Dendritic cell treated with granulocyte-macrophage colony-stimulating factor and Interleukin-4, amounts not matched to agents 40 ng/mL and 50 ng/mL, for 4 days (primary cell): ENCODE measurements around the gene UGCG.
"Not testable (repeated sequence)": the region's sequence is repeated elsewhere in the genome, so short reads cannot be mapped to it uniquely, and the experiment has no call there.

Experiments used
- H3K27ac Mint-ChIP-seq: one replicate; pipeline ENCODE4 v1.8.0; 2022; ENCODE audit warnings: mild to moderate bottlenecking, mixed read lengths
- H3K27me3 Mint-ChIP-seq: one replicate; pipeline ENCODE4 v1.8.0; 2022; ENCODE audit warnings: mild to moderate bottlenecking, mixed read lengths
- H3K36me3 Mint-ChIP-seq: one replicate; pipeline ENCODE4 v1.8.0; 2022; ENCODE audit warnings: low read depth, mixed read lengths
- H3K4me1 Mint-ChIP-seq: one replicate; pipeline ENCODE4 v1.8.0; 2022; ENCODE audit warnings: low read depth, mixed read lengths
- H3K4me3 Mint-ChIP-seq: one replicate; pipeline ENCODE4 v1.8.0; 2022; ENCODE audit warnings: mild to moderate bottlenecking, moderate library complexity, mixed read lengths
- H3K9me3 Mint-ChIP-seq: one replicate; pipeline ENCODE4 v1.8.0; 2022; ENCODE audit warnings: mixed read lengths
- intact Hi-C: fragments of 100-400 bp; cut with micrococcal nuclease; formaldehyde crosslinking; loops from one replicate; pipeline ENCODE4 v1.15.0; 2022

The UGCG gene

DNA sequence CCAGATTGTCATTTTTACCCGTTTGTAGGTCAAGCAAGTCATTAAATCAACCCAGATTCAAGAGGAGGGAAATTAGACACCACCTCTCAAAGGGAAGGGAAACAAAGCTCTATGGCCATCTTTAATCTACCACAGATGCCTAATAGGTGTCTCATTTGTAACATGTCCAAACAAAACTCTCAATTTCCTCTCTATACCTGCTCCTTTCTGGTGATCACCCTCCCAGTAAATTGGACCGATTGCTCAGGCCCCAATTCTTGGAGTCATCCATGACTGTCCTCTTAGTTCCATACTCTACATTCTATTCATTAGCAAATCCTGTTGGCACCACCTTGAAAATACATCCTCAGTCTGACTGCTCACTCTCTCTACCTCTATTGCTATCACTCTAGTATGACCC, 22.1 kb upstream of the UGCG start:
- intact Hi-C loops = no loop called here
- no peaks in the 10 kb centered on the region for H3K9me3 Mint-ChIP-seq
- no peaks in the 10 kb centered on the region for H3K4me1 Mint-ChIP-seq
- no peak overlapping the region for H3K27ac Mint-ChIP-seq
- no peaks in the 10 kb centered on the region for H3K36me3 Mint-ChIP-seq
- no peak overlapping the region for H3K4me3 Mint-ChIP-seq
- peaks cover 11% of the 10 kb centered on the region for H3K27me3 Mint-ChIP-seq

DNA sequence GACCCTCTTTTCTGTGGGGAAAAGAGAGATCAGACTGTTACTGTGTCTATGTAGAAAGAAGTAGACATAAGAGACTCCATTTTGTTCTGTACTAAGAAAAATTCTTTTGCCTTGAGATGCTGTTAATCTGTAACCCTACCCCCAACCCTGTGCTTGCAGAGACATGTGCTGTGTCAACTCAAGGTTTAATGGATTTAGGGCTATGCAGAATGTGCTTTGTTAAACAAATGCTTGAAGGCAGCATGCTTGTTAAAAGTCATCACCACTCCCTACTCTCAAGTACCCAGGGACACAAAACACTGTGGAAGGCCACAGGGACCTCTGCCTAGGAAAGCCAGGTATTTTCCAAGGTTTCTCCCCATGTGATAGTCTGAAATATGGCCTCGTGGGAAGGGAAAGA, 21.3 kb upstream of the UGCG start:
- H3K27me3 Mint-ChIP-seq = peaks cover 15% of the 10 kb centered on the region
- H3K27ac Mint-ChIP-seq, H3K4me3 Mint-ChIP-seq, H3K9me3 Mint-ChIP-seq, intact Hi-C loops, H3K36me3 Mint-ChIP-seq, H3K4me1 Mint-ChIP-seq: not testable (repeated sequence)

DNA sequence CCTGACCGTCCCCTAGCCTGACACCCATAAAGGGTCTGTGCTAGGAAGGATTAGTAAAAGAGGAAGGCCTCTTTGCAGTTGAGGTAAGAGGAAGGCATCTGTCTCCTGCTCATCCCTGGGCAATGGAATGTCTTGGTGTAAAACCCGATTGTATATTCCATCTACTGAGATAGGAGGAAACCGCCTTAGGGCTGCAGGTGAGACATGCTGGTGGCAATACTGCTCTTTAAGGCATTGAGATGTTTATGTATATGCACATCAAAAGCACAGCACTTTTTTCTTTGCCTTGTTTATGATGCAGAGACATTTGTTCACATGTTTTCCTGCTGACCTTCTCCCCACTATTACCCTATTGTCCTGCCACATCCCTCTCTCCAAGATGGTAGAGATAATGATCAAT, 20.9 kb upstream of the UGCG start:
- H3K9me3 Mint-ChIP-seq, H3K4me3 Mint-ChIP-seq, intact Hi-C loops, H3K27ac Mint-ChIP-seq, H3K36me3 Mint-ChIP-seq, H3K4me1 Mint-ChIP-seq: not testable (repeated sequence)
- peaks cover 15% of the 10 kb centered on the region for H3K27me3 Mint-ChIP-seq

DNA sequence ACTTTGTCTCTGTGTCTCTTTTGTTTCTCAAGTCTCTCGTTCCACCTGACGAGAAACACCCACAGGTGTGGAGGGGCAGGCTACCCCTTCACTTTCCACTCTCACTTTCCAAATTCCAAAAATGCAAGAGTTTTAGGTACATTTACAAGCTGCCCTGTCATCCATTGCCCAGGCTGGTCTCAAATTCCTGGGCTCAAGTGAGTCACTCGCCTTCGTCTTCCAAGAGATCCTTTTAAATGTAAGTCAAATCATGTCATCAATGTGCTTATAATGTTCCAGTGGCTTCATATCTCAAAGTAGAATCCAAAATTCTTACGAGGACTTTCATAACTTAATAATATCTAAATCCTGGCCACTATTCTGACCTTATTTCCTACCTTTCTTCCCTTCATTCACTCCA, 20.4 kb upstream of the UGCG start:
- Mint-ChIP-seq H3K27ac (no peak overlapping the region), H3K27me3 (peaks cover 15% of the 10 kb centered on the region), H3K4me3 (no peak overlapping the region), H3K9me3 (no peaks in the 10 kb centered on the region), H3K4me1 (no peaks in the 10 kb centered on the region), H3K36me3 (no peaks in the 10 kb centered on the region)
- intact Hi-C loops = no loop called here

DNA sequence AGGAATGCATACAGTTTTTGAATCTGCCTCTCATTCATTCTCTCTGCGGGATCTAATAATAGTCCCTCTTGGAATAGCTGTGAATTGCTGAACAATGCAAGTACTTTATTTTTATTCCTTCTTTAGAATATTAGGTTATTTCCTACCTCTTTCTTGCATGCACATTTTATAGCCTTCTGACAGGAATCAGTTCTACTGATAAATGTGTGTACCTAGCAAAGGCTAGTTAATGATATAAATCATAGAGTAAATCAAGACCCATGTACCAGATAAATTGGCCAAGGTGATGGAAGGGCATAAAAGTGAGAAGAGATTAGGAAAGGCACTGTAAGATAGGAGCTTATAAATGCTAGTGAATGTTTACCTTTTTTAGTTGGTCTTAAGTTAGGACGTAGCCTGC, 19.2 kb upstream of the UGCG start:
- H3K4me1 Mint-ChIP-seq = no peaks in the 10 kb centered on the region
- intact Hi-C loops = no loop called here
- no peaks in the 10 kb centered on the region for H3K9me3 Mint-ChIP-seq
- H3K36me3 Mint-ChIP-seq = no peaks in the 10 kb centered on the region
- H3K27ac Mint-ChIP-seq = no peak overlapping the region
- no peak overlapping the region for H3K4me3 Mint-ChIP-seq
- peaks cover 16% of the 10 kb centered on the region for H3K27me3 Mint-ChIP-seq

DNA sequence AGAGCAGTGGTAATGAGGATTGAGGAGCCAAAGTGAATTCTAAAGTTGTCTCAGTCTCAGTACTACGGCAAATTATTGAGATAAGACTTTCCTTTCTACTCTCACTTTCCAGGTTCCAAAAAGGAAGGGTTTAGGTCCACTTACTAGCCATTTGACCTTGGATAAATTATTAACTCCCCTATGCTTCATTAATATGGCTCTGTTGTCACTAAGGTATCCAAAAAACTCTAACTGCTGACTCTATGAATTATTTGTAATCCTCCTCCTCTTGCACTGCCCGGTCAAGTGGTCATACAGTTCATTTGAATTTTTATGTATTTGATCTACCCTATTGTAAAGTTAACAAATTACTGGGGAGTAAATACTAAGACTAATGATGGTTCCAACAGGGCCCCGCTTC, 17.7 kb upstream of the UGCG start:
- intact Hi-C loops = no loop called here
- H3K9me3 Mint-ChIP-seq = no peaks in the 10 kb centered on the region
- H3K4me1 Mint-ChIP-seq = no peaks in the 10 kb centered on the region
- no peak overlapping the region for H3K4me3 Mint-ChIP-seq
- no peaks in the 10 kb centered on the region for H3K36me3 Mint-ChIP-seq
- H3K27me3 Mint-ChIP-seq = peaks cover 19% of the 10 kb centered on the region
- no peak overlapping the region for H3K27ac Mint-ChIP-seq

DNA sequence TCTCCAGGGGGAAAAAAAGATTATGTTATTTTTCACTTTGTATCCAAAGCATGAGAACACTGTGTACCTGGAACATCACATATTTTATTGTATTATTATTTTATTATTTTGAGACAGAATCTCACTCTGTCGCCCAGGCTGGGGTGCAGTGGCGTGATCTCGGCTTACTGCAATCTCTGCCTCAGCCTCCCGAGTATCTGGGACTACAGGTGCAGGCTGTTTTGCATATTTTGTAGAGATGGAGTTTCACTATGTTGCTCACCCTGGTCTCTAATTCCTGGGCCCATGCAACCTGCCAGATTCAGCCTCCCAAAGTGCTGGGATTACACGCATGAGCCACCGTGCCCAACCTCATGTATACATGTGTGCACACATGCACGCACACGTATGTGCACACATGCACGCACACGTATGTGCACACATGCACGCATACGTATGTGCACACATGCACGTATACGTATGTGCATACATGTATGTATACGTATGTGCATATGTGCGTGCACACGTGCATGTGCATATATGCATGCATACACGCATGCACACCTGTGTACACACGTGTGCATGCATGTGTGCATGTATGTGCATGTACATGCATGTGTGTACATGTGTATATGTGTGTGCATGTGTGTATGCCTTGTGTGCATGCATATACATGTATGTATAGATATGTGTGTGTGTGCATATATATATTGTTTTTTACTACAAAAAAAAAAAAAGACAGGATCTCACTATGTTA, 9.5 kb upstream of the UGCG start:
- intact Hi-C loops = no loop called here
- Mint-ChIP-seq H3K27ac (no peak overlapping the region), H3K27me3 (peaks cover 14% of the 10 kb centered on the region), H3K4me3 (no peak overlapping the region), H3K4me1 (no peaks in the 10 kb centered on the region), H3K9me3 (no peaks in the 10 kb centered on the region), H3K36me3 (no peaks in the 10 kb centered on the region)

DNA sequence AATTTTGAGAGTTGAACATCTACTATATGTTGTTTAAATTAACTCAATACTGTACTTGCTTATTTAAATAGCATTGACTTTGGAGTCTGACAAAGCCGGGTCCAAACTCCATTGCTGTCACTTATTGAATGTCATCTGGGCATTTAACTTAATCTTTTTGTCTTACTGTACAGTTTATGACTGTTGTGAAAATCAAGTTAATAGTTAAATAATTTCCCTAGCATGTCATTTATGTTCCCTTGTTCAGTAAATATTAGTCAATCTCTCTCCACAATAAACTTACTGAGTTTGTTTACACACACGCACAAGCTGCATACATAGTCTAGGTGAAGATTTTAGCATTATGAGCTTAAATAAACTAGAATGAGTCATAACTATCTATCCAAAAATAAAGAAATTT, 6.3 kb upstream of the UGCG start:
- no peak overlapping the region for H3K27ac Mint-ChIP-seq
- H3K9me3 Mint-ChIP-seq = no peaks in the 10 kb centered on the region
- no peaks in the 10 kb centered on the region for H3K36me3 Mint-ChIP-seq
- intact Hi-C loops = loop anchor here (5.0 kb wide), 1 partner anchor 138 kb away; no protein-coding TSS in a partner anchor
- peaks cover 9% of the 10 kb centered on the region for H3K27me3 Mint-ChIP-seq
- no peak overlapping the region for H3K4me3 Mint-ChIP-seq
- no peaks in the 10 kb centered on the region for H3K4me1 Mint-ChIP-seq

DNA sequence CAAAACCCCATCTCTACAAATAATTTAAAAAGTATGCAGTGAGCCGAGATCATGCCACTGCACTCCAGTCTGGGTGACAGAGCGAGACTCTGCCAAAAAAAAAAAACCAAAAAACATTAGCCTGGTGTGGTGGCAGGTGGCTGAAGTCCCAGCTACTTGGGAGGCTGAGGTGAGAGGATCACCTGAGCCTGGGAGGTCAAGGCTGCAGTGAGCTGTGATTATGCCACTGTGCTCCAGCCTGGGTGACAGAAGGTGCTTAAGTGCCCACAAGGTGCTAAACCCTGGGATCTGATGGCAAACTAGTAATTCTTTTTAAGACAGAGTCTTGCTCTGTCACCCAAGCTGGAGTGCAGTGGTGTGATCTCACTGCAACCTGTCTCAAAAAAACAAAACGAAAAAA, 5.7 kb upstream of the UGCG start:
- H3K4me1 Mint-ChIP-seq, H3K27ac Mint-ChIP-seq, H3K9me3 Mint-ChIP-seq, H3K36me3 Mint-ChIP-seq, H3K4me3 Mint-ChIP-seq: not testable (repeated sequence)
- intact Hi-C loops = loop anchor here (5.0 kb wide), 1 partner anchor 139 kb away; no protein-coding TSS in a partner anchor
- peaks cover 12% of the 10 kb centered on the region for H3K27me3 Mint-ChIP-seq

DNA sequence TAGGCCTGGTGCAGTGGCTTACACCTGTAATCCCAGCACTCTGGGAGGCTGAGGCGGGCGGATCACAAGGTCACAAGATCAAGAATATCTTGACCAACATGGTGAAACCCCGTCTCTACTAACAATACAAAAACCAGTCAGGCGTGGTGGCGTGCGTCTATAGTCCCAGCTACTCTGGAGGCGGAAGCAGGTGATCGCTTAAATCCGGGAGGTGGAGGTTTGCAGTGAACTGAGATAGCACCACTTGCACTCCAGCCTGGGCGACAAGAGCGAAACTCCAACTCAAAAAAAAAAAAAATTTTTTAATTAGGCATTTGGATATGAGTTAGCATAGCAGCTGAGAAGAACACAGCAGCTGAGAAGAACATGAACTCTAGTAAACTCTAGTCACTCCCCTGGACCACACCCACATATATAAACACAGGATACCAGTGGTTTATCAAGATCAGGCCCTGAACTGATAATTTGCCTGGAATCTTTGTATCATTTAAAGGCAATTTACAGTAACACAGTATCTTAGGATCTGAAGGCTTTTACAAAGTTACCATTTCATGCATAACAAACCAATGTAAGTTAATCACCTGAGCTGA, 4.6 kb upstream of the UGCG start:
- Mint-ChIP-seq H3K27me3 (peaks cover 8% of the 10 kb centered on the region), H3K9me3 (no peaks in the 10 kb centered on the region), H3K27ac (no peak overlapping the region), H3K4me1 (no peaks in the 10 kb centered on the region), H3K4me3 (no peak overlapping the region), H3K36me3 (no peaks in the 10 kb centered on the region)
- intact Hi-C loops = loop anchor here (5.0 kb wide), 1 partner anchor 140 kb away; no protein-coding TSS in a partner anchor

DNA sequence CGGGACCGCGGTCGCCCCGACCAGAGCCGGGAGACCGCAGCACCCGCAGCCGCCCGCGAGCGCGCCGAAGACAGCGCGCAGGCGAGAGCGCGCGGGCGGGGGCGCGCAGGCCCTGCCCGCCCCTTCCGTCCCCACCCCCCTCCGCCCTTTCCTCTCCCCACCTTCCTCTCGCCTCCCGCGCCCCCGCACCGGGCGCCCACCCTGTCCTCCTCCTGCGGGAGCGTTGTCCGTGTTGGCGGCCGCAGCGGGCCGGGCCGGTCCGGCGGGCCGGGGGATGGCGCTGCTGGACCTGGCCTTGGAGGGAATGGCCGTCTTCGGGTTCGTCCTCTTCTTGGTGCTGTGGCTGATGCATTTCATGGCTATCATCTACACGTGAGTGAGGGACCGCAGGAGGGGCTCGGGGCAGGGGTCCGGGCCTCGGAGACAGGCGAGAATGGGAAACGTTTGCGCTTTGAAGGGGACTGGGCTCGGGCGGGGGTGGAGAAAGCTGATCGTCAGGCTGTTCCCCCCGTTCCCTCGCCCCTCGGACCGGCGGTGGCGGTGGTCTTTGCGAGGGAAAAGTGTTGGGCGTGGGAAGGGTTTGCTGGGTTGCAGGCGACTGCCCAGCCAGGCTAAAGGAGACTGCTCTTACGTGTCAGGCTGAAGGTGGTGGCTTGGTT, 457 bp downstream of the UGCG start:
- no peaks in the 10 kb centered on the region for H3K9me3 Mint-ChIP-seq
- no peak overlapping the region for H3K27ac Mint-ChIP-seq
- H3K4me1 Mint-ChIP-seq = peaks cover 4% of the 10 kb centered on the region
- peaks cover 8% of the 10 kb centered on the region for H3K27me3 Mint-ChIP-seq
- intact Hi-C loops = loop anchor here (2.0 to 5.0 kb wide), 3 partner anchors 135 to 436 kb away; partner anchors contain the start of gene PTBP3
- no peaks in the 10 kb centered on the region for H3K36me3 Mint-ChIP-seq
- H3K4me3 Mint-ChIP-seq = peak overlapping the region; percentile 89

DNA sequence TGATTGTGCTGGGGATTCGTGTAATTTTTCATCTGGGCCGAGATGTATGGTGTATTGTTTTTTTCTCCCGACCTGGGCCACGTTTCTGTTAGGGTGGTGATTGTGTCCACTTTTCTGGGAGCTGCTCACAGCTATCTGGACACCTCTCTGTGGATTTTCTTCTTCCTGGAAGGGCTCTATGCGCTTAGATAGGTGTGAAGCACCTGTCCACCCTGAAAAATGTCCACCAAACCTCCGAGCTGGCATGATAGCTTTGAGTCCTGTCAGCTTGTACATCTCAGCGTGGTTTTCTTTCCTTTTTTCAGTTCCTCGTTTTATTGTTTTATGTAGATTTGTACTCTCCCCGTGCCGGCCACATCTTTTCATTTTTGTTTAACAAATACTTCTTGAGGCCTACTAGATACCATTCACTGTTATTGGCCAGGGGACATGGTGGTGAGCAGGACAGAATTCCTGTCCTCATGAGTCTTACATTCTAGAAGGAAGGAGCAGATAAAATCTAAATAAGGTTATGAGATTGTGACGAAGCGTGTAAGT, 1.1 kb downstream of the UGCG start:
- no peak overlapping the region for H3K27ac Mint-ChIP-seq
- peaks cover 8% of the 10 kb centered on the region for H3K27me3 Mint-ChIP-seq
- no peak overlapping the region for H3K4me3 Mint-ChIP-seq
- H3K9me3 Mint-ChIP-seq = no peaks in the 10 kb centered on the region
- peaks cover 4% of the 10 kb centered on the region for H3K4me1 Mint-ChIP-seq
- H3K36me3 Mint-ChIP-seq = no peaks in the 10 kb centered on the region
- intact Hi-C loops = loop anchor here (2.0 to 5.0 kb wide), 3 partner anchors 135 to 435 kb away; partner anchors contain the start of gene PTBP3

DNA sequence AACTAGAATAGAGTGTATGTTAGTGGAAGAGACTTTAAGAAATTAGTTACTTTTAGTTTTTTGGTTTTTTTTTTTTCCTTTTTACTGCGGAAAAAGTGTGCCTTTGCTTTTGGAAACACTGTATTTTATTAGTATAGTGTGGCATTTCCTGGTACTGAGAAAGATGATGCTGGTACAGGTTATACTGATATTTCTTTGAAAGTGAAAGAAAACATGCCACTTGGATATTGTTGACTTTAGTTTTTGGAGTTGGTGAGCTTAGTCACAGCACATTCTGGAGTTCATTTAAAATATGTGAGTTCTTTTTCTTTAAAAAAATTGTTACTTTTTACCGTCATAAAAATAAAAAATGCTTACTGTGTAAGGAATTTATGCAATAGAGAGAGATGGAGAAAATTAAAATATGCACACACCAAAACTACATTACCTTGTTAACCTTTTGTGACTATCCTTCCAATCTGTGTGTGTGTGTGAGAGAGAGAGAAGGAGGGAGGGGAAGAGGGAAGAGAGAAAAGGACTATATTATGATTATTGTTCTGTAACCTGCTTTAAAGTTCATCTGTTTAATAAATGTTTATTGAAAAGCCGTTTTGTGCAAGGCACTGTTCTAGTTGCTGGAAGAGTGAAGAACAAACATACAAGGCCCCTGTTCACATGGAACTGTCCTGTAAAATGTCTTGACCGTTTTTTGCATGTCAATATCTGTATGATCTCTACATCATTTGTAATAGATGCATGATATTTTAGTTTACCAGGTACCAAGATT, 1.9 kb downstream of the UGCG start:
- H3K4me3 Mint-ChIP-seq = no peak overlapping the region
- H3K36me3 Mint-ChIP-seq = no peaks in the 10 kb centered on the region
- H3K4me1 Mint-ChIP-seq = peaks cover 6% of the 10 kb centered on the region
- peaks cover 8% of the 10 kb centered on the region for H3K27me3 Mint-ChIP-seq
- H3K9me3 Mint-ChIP-seq = no peaks in the 10 kb centered on the region
- no peak overlapping the region for H3K27ac Mint-ChIP-seq
- intact Hi-C loops = loop anchor here (5.0 kb wide), 2 partner anchors 136 to 174 kb away; no protein-coding TSS in a partner anchor
